Skeletal muscle satellite cell (primary cell): ENCODE measurements around the gene SNX25.
"Not testable (repeated sequence)": the region's sequence is repeated elsewhere in the genome, so short reads cannot be mapped to it uniquely, and the experiment has no call there.

Experiments used
- H3K27me3 ChIP-seq: 2 replicates; pipeline ENCODE4 v1.7.0; 2013; ENCODE audit warnings: low read length; ENCODE audit not compliant: control insufficient read depth, insufficient read depth
- H3K36me3 ChIP-seq: 2 replicates; pipeline ENCODE4 v1.7.0; 2013; ENCODE audit warnings: mild to moderate bottlenecking, control low read depth, low read length; ENCODE audit not compliant: insufficient read depth
- H3K4me1 ChIP-seq: 2 replicates; pipeline ENCODE4 v1.7.0; 2013; ENCODE audit warnings: low read length; ENCODE audit not compliant: control insufficient read depth, insufficient read depth
- H3K4me2 ChIP-seq: 2 replicates; pipeline ENCODE4 v1.7.0; 2013; ENCODE audit warnings: mild to moderate bottlenecking, low read length
- H3K4me3 ChIP-seq: 2 replicates; pipeline ENCODE4 v1.7.0; 2013; ENCODE audit warnings: low read length
- H3K9ac ChIP-seq: 2 replicates; pipeline ENCODE4 v1.7.0; 2013; ENCODE audit warnings: mild to moderate bottlenecking, low read depth, low read length, moderate library complexity
- H3K9me3 ChIP-seq: replicated peaks from 2 replicates; pipeline ENCODE4 v1.7.0; 2013; ENCODE audit warnings: mild to moderate bottlenecking, control low read depth, low read length

SNX25 gene

GRCh38 chr4:185209852-185210101 lies 379 bp downstream of the SNX25 start:
- peak overlapping the region; percentile 96 for H3K4me3 ChIP-seq
- H3K27me3 ChIP-seq, H3K9me3 ChIP-seq, H3K36me3 ChIP-seq: not testable (repeated sequence)
- peak overlapping the region; percentile 91 for H3K9ac ChIP-seq
- peaks cover 22% of the 10 kb centered on the region for H3K4me1 ChIP-seq
- H3K4me2 ChIP-seq, result peak overlapping the region; percentile 98

GRCh38 chr4:185210102-185210981 lies 944 bp downstream of the SNX25 start:
- Histone ChIP-seq H3K9ac (peak overlapping the region; percentile 91), H3K4me3 (peak overlapping the region; percentile 96), H3K4me2 (peak overlapping the region; percentile 98), H3K9me3 (no peaks in the 10 kb centered on the region), H3K36me3 (no peaks in the 10 kb centered on the region), H3K4me1 (peaks cover 17% of the 10 kb centered on the region), H3K27me3 (no peaks in the 10 kb centered on the region)

- H3K4me3 ChIP-seq, result peak overlapping the region; percentile 96
- peak overlapping the region; percentile 91 for H3K9ac ChIP-seq
- H3K9me3 ChIP-seq, result no peaks in the 10 kb centered on the region
- peaks cover 24% of the 10 kb centered on the region for H3K4me1 ChIP-seq
- H3K4me2 ChIP-seq, result peak overlapping the region; percentile 98
- no peaks in the 10 kb centered on the region for H3K36me3 ChIP-seq
- H3K27me3 ChIP-seq, result no peaks in the 10 kb centered on the region
Observed at GRCh38 chr4:185211035-185211434, 1.6 kb downstream of the SNX25 start.

- H3K4me2 ChIP-seq, result peak overlapping the region; percentile 98
- H3K4me1 ChIP-seq, result peaks cover 27% of the 10 kb centered on the region
- H3K36me3 ChIP-seq, result no peaks in the 10 kb centered on the region
- no peak overlapping the region for H3K9ac ChIP-seq
- no peaks in the 10 kb centered on the region for H3K9me3 ChIP-seq
- H3K4me3 ChIP-seq, result peak overlapping the region; percentile 96
- H3K27me3 ChIP-seq, result no peaks in the 10 kb centered on the region
Observed at GRCh38 chr4:185211641-185212040, 2.2 kb downstream of the SNX25 start.

- Histone ChIP-seq H3K9me3 (no peaks in the 10 kb centered on the region), H3K36me3 (no peaks in the 10 kb centered on the region), H3K4me2 (peak overlapping the region; percentile 16), H3K9ac (no peak overlapping the region), H3K4me1 (peaks cover 34% of the 10 kb centered on the region), H3K27me3 (no peaks in the 10 kb centered on the region), H3K4me3 (no peak overlapping the region)
Observed at GRCh38 chr4:185212581-185212980, 3.2 kb downstream of the SNX25 start.

- Histone ChIP-seq H3K4me3 (no peak overlapping the region), H3K4me1 (peaks cover 33% of the 10 kb centered on the region), H3K36me3 (no peaks in the 10 kb centered on the region), H3K4me2 (no peak overlapping the region), H3K9me3 (no peaks in the 10 kb centered on the region), H3K27me3 (no peaks in the 10 kb centered on the region), H3K9ac (no peak overlapping the region)
Observed at GRCh38 chr4:185213877-185214276, 4.5 kb downstream of the SNX25 start.

- Histone ChIP-seq H3K36me3 (no peaks in the 10 kb centered on the region), H3K27me3 (no peaks in the 10 kb centered on the region), H3K9me3 (no peaks in the 10 kb centered on the region), H3K4me1 (peaks cover 37% of the 10 kb centered on the region), H3K4me2 (no peak overlapping the region), H3K9ac (no peak overlapping the region), H3K4me3 (no peak overlapping the region)
Observed at GRCh38 chr4:185215261-185215660, 5.9 kb downstream of the SNX25 start.

- no peak overlapping the region for H3K4me3 ChIP-seq
- no peak overlapping the region for H3K4me2 ChIP-seq
- H3K36me3 ChIP-seq, result no peaks in the 10 kb centered on the region
- H3K27me3 ChIP-seq, result no peaks in the 10 kb centered on the region
- H3K9me3 ChIP-seq, result no peaks in the 10 kb centered on the region
- H3K9ac ChIP-seq, result no peak overlapping the region
- peaks cover 40% of the 10 kb centered on the region for H3K4me1 ChIP-seq
Observed at GRCh38 chr4:185217408-185217975, 8.1 kb downstream of the SNX25 start.

- H3K4me3 ChIP-seq, result no peak overlapping the region
- no peaks in the 10 kb centered on the region for H3K9me3 ChIP-seq
- H3K9ac ChIP-seq, result no peak overlapping the region
- no peaks in the 10 kb centered on the region for H3K27me3 ChIP-seq
- no peaks in the 10 kb centered on the region for H3K36me3 ChIP-seq
- H3K4me1 ChIP-seq, result peaks cover 47% of the 10 kb centered on the region
- H3K4me2 ChIP-seq, result no peak overlapping the region
Observed at GRCh38 chr4:185218312-185218711, 8.9 kb downstream of the SNX25 start.

GRCh38 chr4:185219551-185220344 lies 10.3 kb downstream of the SNX25 start:
- Histone ChIP-seq H3K4me3 (no peak overlapping the region), H3K9ac (no peak overlapping the region), H3K27me3 (no peaks in the 10 kb centered on the region), H3K4me2 (peak overlapping the region; percentile 11), H3K4me1 (peaks cover 48% of the 10 kb centered on the region), H3K9me3 (no peaks in the 10 kb centered on the region), H3K36me3 (no peaks in the 10 kb centered on the region)

- Histone ChIP-seq H3K9me3 (no peaks in the 10 kb centered on the region), H3K4me1 (peaks cover 39% of the 10 kb centered on the region), H3K4me3 (no peak overlapping the region), H3K36me3 (no peaks in the 10 kb centered on the region), H3K9ac (no peak overlapping the region), H3K4me2 (no peak overlapping the region), H3K27me3 (no peaks in the 10 kb centered on the region)
Observed at GRCh38 chr4:185221491-185221890, 12.1 kb downstream of the SNX25 start.
